Measurements from ENCODE around the gene RNF220.

GRCh38 chr1:44642255-44642654, 237.2 kb downstream of the RNF220 start:
- TF ChIP-seq POLR2A (IDR thresholded peaks at IDR 0.05), result no peak
- no peak for TF ChIP-seq CTCF (IDR thresholded peaks at IDR 0.05)
